ENCODE measurements around the gene SAMD11.
"Not testable (repeated sequence)": the region's sequence is repeated elsewhere in the genome, so short reads cannot be mapped to it uniquely, and the experiment has no call there.

The SAMD11 gene

GRCh38 chr1:923131-923990 is at the start of gene SAMD11:
TSS of gene SAMD11 (plus strand) at chr1:923923. CDS start at chr1:924432, 509 bp downstream.
- DNase-seq (ENCODE audit: low read depth): peak; percentile 51

GRCh38 chr1:876428-877208 is 47.1 kb upstream of the SAMD11 start:
- DNase-seq (ENCODE audit: low read depth): not testable (repeated sequence)

- DNase-seq (ENCODE audit: low read depth): not testable (repeated sequence)
Measured at GRCh38 chr1:877209-877986, 46.3 kb upstream of the SAMD11 start.

- not testable (repeated sequence) for DNase-seq (ENCODE audit: low read depth)
Measured at GRCh38 chr1:880511-880910, 43.2 kb upstream of the SAMD11 start.

GRCh38 chr1:880915-881314 is 42.8 kb upstream of the SAMD11 start:
- not testable (repeated sequence) for DNase-seq (ENCODE audit: low read depth)

- no peak for DNase-seq (ENCODE audit: low read depth)
Measured at GRCh38 chr1:886311-886710, 37.4 kb upstream of the SAMD11 start.

- no peak for DNase-seq (ENCODE audit: low read depth)
Measured at GRCh38 chr1:886760-887159, 37.0 kb upstream of the SAMD11 start.

- no peak for DNase-seq (ENCODE audit: low read depth)
Measured at GRCh38 chr1:888297-888696, 35.4 kb upstream of the SAMD11 start.

- not testable (repeated sequence) for DNase-seq (ENCODE audit: low read depth)
Measured at GRCh38 chr1:889774-890173, 33.9 kb upstream of the SAMD11 start.

GRCh38 chr1:890234-890633 is 33.5 kb upstream of the SAMD11 start:
- DNase-seq (ENCODE audit: low read depth): not testable (repeated sequence)

GRCh38 chr1:890661-891060 is 33.1 kb upstream of the SAMD11 start:
- no peak for DNase-seq (ENCODE audit: low read depth)

- no peak for DNase-seq (ENCODE audit: low read depth)
Measured at GRCh38 chr1:897226-897625, 26.5 kb upstream of the SAMD11 start.

GRCh38 chr1:897951-898350 is 25.8 kb upstream of the SAMD11 start:
- not testable (repeated sequence) for DNase-seq (ENCODE audit: low read depth)

- no peak for DNase-seq (ENCODE audit: low read depth)
Measured at GRCh38 chr1:899636-900317, 23.9 kb upstream of the SAMD11 start.

GRCh38 chr1:901108-901859 is 22.4 kb upstream of the SAMD11 start:
- DNase-seq (ENCODE audit: low read depth): no peak

- DNase-seq (ENCODE audit: low read depth): no peak
Measured at GRCh38 chr1:902802-903201, 20.9 kb upstream of the SAMD11 start.

- DNase-seq (ENCODE audit: low read depth): no peak
Measured at GRCh38 chr1:903305-903704, 20.4 kb upstream of the SAMD11 start.

- DNase-seq (ENCODE audit: low read depth): no peak
Measured at GRCh38 chr1:903721-904271, 19.9 kb upstream of the SAMD11 start.

GRCh38 chr1:904310-904950 is 19.3 kb upstream of the SAMD11 start:
- peak; percentile 86 for DNase-seq (ENCODE audit: low read depth)

All from activated T-cell treated with anti-CD3 and anti-CD28 coated beads for 48 hours (primary cell).